ENCODE results near the gene MMP15.
"Not testable (repeated sequence)": the region's sequence is repeated elsewhere in the genome, so short reads cannot be mapped to it uniquely, and the experiment has no call there.

Gene MMP15

GRCh38 chr16:58094791-58095574 lies 69.4 kb downstream of the MMP15 start:
- TF ChIP-seq, protein P1, sequence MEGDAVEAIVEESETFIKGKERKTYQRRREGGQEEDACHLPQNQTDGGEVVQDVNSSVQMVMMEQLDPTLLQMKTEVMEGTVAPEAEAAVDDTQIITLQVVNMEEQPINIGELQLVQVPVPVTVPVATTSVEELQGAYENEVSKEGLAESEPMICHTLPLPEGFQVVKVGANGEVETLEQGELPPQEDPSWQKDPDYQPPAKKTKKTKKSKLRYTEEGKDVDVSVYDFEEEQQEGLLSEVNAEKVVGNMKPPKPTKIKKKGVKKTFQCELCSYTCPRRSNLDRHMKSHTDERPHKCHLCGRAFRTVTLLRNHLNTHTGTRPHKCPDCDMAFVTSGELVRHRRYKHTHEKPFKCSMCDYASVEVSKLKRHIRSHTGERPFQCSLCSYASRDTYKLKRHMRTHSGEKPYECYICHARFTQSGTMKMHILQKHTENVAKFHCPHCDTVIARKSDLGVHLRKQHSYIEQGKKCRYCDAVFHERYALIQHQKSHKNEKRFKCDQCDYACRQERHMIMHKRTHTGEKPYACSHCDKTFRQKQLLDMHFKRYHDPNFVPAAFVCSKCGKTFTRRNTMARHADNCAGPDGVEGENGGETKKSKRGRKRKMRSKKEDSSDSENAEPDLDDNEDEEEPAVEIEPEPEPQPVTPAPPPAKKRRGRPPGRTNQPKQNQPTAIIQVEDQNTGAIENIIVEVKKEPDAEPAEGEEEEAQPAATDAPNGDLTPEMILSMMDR (conservative IDR thresholded peaks at IDR 0.05; ENCODE audit: low read length) = no peak
- DNase-seq (ENCODE audit: low read depth) = no peak
- no peak overlapping the region for H3K4me3 ChIP-seq (ENCODE audit: low read length)

- not testable (repeated sequence) for H3K4me3 ChIP-seq (ENCODE audit: low read length); DNase-seq (ENCODE audit: low read depth)
Observed at GRCh38 chr16:58095575-58095960, 70.0 kb downstream of the MMP15 start.

DNA sequence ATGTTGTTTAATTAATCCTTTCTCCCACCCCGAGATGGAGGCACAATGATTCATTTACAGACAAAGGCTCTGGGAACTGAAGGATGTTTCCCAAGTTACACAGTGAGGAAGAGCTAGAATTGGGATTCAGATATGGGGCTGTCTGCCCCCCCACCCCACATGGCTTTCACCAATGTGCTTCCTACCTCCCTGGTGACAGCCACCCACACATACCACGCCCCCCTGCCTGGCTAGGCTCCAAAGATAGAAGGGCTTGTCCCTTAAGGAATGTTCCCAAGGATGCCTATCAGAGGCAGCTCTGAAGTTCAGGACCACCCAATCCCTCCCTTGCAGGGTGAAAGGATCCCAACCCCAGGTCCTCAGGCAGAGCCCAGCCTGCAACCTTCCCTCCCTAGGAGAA lies 70.7 kb downstream of the MMP15 start:
- TF ChIP-seq, protein P1 (conservative IDR thresholded peaks at IDR 0.05; ENCODE audit: low read length) = no peak
- H3K4me3 ChIP-seq (ENCODE audit: low read length) = no peak overlapping the region
- DNase-seq (ENCODE audit: low read depth) = no peak

Measured in AG10803 (cell line).